Adrenal gland (tissue), 5 donors: Measurements from ENCODE around the gene C15orf61.

ENCODE experiments used
- CTCF ChIP-seq, 6 experiments: fragments of 450-650 bp in 4 of 6; fragments of 200-600 bp in 2 of 6; sonication (generic) in 1 of 6; IDR thresholded peaks; 1 replicate in 5 of 6; 2 replicates in 1 of 6; pipeline versions ENCODE4 v1.5.1 to v1.8.0; 2016 to 2021; ENCODE audit warnings: antibody characterized with exemption in 6 of 6, mild to moderate bottlenecking in 2 of 6, moderate library complexity in 1 of 6
- POLR2A ChIP-seq, 2 donors: fragments of 450-650 bp; IDR thresholded peaks; one replicate each; pipeline ENCODE4 v1.6.1; 2017; ENCODE audit warnings: antibody characterized with exemption in 2 of 2, mild to moderate bottlenecking in 2 of 2, moderate library complexity in 1 of 2
- donor health status: DM: no; HTN: no; CAD: no.

GRCh38 chr15:67533873-67534272 is 12.9 kb downstream of the C15orf61 start:
- TF ChIP-seq CTCF (IDR thresholded peaks at IDR 0.05) (no peak), POLR2A (IDR thresholded peaks at IDR 0.05) (no peak)
